Thyroid gland (tissue), 4 donors: Measurements from ENCODE around the gene CDHR1. TPM values are rescaled to one million over a fixed set of nuclear protein-coding genes. Genes with fewer than 3 reads are reported as not detected.

ENCODE experiments used
- DNase-seq, 2 donors: peaks; one replicate each; pipeline ENCODE4 v3.0.0-alpha.2; 2019
- H3K27ac ChIP-seq, 3 donors: fragments of 200-600 bp; sonication (generic); 1 replicate in 2 of 3; 2 replicates in 1 of 3; pipeline ENCODE4 v1.5.1; 2016 to 2019; ENCODE audit warnings: mild to moderate bottlenecking in 1 of 3, moderate library complexity in 1 of 3
- H3K27me3 ChIP-seq: fragments of 200-600 bp; sonication (generic); one replicate; pipeline ENCODE4 v1.5.1; 2019
- H3K36me3 ChIP-seq, 2 donors: fragments of 200-600 bp; sonication (generic); one replicate each; pipeline ENCODE4 v1.5.1; 2016 to 2019
- H3K4me1 ChIP-seq, 2 donors: fragments of 200-600 bp; sonication (generic); one replicate each; pipeline ENCODE4 v1.5.1; 2017 to 2019
- H3K4me3 ChIP-seq, 3 donors: fragments of 200-600 bp; sonication (generic); replicated peaks in 1 of 3; 1 replicate in 2 of 3; 2 replicates in 1 of 3; pipeline ENCODE4 v1.5.1; 2016; ENCODE audit warnings: mild to moderate bottlenecking in 1 of 3
- H3K9me3 ChIP-seq: fragments of 200-600 bp; sonication (generic); one replicate; pipeline ENCODE4 v1.5.1; 2017
- CTCF ChIP-seq, 6 experiments: fragments of 200-600 bp in 3 of 6; fragments of 450-650 bp in 3 of 6; sonication (generic) in 3 of 6; IDR thresholded peaks; one replicate each; pipeline ENCODE4 v1.5.1; 2016 to 2019; ENCODE audit warnings: antibody characterized with exemption in 6 of 6, mild to moderate bottlenecking in 2 of 6, inconsistent platforms in 1 of 6, moderate library complexity in 1 of 6
- POLR2A ChIP-seq, 2 donors: fragments of 450-650 bp; IDR thresholded peaks; one replicate each; pipeline ENCODE4 v1.6.1; 2017; ENCODE audit warnings: antibody characterized with exemption in 2 of 2, mild to moderate bottlenecking in 2 of 2, moderate library complexity in 1 of 2
- WGBS, 2 donors: methylation state at CpG; one replicate each; pipeline ENCODE4 v1.1.5; 2017; 5-methylcytosine and 5-hydroxymethylcytosine counted together
- intact Hi-C: fragments of 100-400 bp; cut with DNase I; formaldehyde crosslinking; loops from one replicate; pipeline ENCODE4 v1.15.1; 2023
- total RNA-seq, 4 donors: library from RNA; depleted of rRNA; stranded (reverse); fragments of >200 nt; gene quantifications; one replicate each; pipeline ENCODE4 v1.2.3, GENCODE V29; 2016

Gene CDHR1
- total RNA-seq, 4 donors from 2014 or later: 0.17 TPM; not detected in 3

- H3K36me3 ChIP-seq: no peaks in the 10 kb centered on the region
- no peak for TF ChIP-seq CTCF (IDR thresholded peaks at IDR 0.05)
- no peak for TF ChIP-seq POLR2A (IDR thresholded peaks at IDR 0.05)
- H3K4me3 ChIP-seq: no peak overlapping the region
- no peak overlapping the region for H3K27ac ChIP-seq
- no peak for DNase-seq
- no peaks in the 10 kb centered on the region for H3K9me3 ChIP-seq
- no peaks in the 10 kb centered on the region for H3K4me1 ChIP-seq
- WGBS, 2 donors: 76 to 88% methylated on average over 5 of the region's 5 CpGs
- no peaks in the 10 kb centered on the region for H3K27me3 ChIP-seq
- intact Hi-C loops: loop anchor here (2.0 kb wide), 1 partner anchor 273 kb away; no protein-coding TSS in a partner anchor
Measured at GRCh38 chr10:84263716-84264115, 69.4 kb downstream of the CDHR1 start.

- Histone ChIP-seq H3K4me3 (no peak overlapping the region), H3K27me3 (no peaks in the 10 kb centered on the region), H3K4me1 (no peaks in the 10 kb centered on the region), H3K9me3 (no peaks in the 10 kb centered on the region), H3K36me3 (no peaks in the 10 kb centered on the region), H3K27ac (no peak overlapping the region)
- TF ChIP-seq POLR2A (IDR thresholded peaks at IDR 0.05) (no peak), CTCF (IDR thresholded peaks at IDR 0.05) (peak; percentile 75 to 96 (median 90))
- peak; percentile 70 to 73 for DNase-seq
- 5 to 6% methylated on average over 11 of the region's 11 CpGs for WGBS, 2 donors
- intact Hi-C loops: loop anchor here (2.0 kb wide), 1 partner anchor 272 kb away; no protein-coding TSS in a partner anchor
Measured at GRCh38 chr10:84264611-84265141, 70.3 kb downstream of the CDHR1 start.

GRCh38 chr10:84265418-84265817 is 71.1 kb downstream of the CDHR1 start:
- H3K9me3 ChIP-seq: no peaks in the 10 kb centered on the region
- intact Hi-C loops: loop anchor here (2.0 kb wide), 1 partner anchor 271 kb away; no protein-coding TSS in a partner anchor
- H3K27me3 ChIP-seq: no peaks in the 10 kb centered on the region
- H3K4me3 ChIP-seq: no peak overlapping the region
- WGBS, 2 donors: 75 to 82% methylated on average over 4 of the region's 4 CpGs
- no peaks in the 10 kb centered on the region for H3K4me1 ChIP-seq
- no peak for DNase-seq
- no peak overlapping the region for H3K27ac ChIP-seq
- H3K36me3 ChIP-seq: no peaks in the 10 kb centered on the region
- no peak for TF ChIP-seq POLR2A (IDR thresholded peaks at IDR 0.05)
- no peak for TF ChIP-seq CTCF (IDR thresholded peaks at IDR 0.05)

GRCh38 chr10:84267503-84268126 is 73.3 kb downstream of the CDHR1 start:
- no peak overlapping the region for H3K27ac ChIP-seq
- intact Hi-C loops: no loop called here
- H3K36me3 ChIP-seq: no peaks in the 10 kb centered on the region
- peak; percentile 19 to 22 for DNase-seq
- no peaks in the 10 kb centered on the region for H3K9me3 ChIP-seq
- H3K4me1 ChIP-seq: no peaks in the 10 kb centered on the region
- H3K4me3 ChIP-seq: no peak overlapping the region
- 40 to 42% methylated on average over 7 of the region's 7 CpGs for WGBS, 2 donors
- no peaks in the 10 kb centered on the region for H3K27me3 ChIP-seq
- TF ChIP-seq POLR2A (IDR thresholded peaks at IDR 0.05): no peak
- TF ChIP-seq CTCF (IDR thresholded peaks at IDR 0.05): peak in 4 of 6 experiments; percentile 6 to 35 (median 12)

- no peaks in the 10 kb centered on the region for H3K36me3 ChIP-seq
- no peak for DNase-seq
- H3K4me1 ChIP-seq: no peaks in the 10 kb centered on the region
- intact Hi-C loops: no loop called here
- no peak overlapping the region for H3K27ac ChIP-seq
- no peaks in the 10 kb centered on the region for H3K27me3 ChIP-seq
- no peak overlapping the region for H3K4me3 ChIP-seq
- TF ChIP-seq CTCF (IDR thresholded peaks at IDR 0.05) (no peak), POLR2A (IDR thresholded peaks at IDR 0.05) (no peak)
- no peaks in the 10 kb centered on the region for H3K9me3 ChIP-seq
- WGBS, 2 donors: 59 to 67% methylated on average over 1 of the region's 1 CpG
Measured at GRCh38 chr10:84269162-84269561, 74.8 kb downstream of the CDHR1 start.
